Inferior parietal cortex (tissue), 1 donor: Measurements from ENCODE around the gene COG3.
"Not testable (repeated sequence)": the region's sequence is repeated elsewhere in the genome, so short reads cannot be mapped to it uniquely, and the experiment has no call there.

Experiments
- DNase-seq: peaks from one replicate; pipeline ENCODE4 v3.0.0-alpha.2; 2016; ENCODE audit errors: extremely low spot score

Gene COG3, protein sequence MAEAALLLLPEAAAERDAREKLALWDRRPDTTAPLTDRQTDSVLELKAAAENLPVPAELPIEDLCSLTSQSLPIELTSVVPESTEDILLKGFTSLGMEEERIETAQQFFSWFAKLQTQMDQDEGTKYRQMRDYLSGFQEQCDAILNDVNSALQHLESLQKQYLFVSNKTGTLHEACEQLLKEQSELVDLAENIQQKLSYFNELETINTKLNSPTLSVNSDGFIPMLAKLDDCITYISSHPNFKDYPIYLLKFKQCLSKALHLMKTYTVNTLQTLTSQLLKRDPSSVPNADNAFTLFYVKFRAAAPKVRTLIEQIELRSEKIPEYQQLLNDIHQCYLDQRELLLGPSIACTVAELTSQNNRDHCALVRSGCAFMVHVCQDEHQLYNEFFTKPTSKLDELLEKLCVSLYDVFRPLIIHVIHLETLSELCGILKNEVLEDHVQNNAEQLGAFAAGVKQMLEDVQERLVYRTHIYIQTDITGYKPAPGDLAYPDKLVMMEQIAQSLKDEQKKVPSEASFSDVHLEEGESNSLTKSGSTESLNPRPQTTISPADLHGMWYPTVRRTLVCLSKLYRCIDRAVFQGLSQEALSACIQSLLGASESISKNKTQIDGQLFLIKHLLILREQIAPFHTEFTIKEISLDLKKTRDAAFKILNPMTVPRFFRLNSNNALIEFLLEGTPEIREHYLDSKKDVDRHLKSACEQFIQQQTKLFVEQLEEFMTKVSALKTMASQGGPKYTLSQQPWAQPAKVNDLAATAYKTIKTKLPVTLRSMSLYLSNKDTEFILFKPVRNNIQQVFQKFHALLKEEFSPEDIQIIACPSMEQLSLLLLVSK

DNA sequence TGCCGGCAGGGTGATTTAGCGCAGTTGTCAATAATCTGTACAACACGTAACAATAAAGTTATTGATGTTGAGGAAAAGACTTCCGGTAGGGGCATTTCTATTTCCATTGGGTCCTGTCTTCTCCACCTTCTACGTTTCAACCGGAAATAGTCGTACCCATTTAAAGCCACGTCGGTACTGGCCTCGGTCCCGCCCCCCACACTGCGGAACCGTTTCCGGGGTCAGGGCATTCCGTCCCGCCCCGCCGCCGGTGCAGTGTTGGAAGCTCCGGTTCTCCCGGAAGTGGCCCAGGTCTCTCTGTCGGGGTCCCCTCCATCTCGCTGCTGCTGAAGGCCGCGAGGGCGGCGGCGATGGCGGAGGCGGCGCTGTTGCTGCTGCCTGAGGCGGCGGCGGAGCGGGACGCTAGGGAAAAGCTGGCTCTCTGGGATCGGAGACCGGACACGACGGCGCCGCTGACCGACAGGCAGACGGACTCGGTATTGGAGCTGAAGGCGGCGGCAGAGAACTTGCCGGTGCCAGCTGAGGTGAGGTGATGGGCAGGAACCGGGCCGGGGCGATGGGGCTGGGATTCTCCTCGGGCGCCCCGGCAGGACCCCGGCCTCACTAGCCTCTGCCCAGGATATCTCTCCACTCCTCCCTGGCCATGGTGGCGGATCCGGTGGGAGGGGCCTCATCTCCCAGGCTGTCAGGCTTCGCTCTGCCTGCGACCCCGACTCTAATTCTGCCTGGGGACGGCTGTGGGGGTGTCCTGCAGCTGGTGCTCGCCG, at the start of gene COG3:
Gene COG3, plus strand, starts transcription at position 253 of the 767 bp plus-strand sequence. Its CDS starts 98 bp downstream, at position 351.
- DNase-seq, result peak; percentile 98

DNA sequence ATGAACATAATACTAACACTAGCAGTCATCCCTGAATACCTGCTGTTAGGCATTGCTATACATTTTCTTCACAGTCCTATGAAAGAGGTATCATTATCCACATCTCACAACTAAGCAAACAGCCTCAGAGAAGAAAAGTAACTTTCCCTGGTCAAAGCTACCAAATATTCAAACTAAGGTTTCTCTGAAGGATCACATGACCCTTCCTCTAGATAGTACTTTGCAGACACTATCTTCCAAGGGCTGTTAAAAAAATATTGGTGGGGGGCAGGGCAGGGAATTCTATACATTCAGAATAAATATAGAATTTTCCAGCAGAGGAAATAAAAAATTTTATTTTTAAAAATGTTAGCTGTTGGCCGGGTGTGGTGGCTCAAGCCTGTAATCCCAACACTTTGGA, 49.6 kb upstream of the COG3 start:
- no peak for DNase-seq

DNA sequence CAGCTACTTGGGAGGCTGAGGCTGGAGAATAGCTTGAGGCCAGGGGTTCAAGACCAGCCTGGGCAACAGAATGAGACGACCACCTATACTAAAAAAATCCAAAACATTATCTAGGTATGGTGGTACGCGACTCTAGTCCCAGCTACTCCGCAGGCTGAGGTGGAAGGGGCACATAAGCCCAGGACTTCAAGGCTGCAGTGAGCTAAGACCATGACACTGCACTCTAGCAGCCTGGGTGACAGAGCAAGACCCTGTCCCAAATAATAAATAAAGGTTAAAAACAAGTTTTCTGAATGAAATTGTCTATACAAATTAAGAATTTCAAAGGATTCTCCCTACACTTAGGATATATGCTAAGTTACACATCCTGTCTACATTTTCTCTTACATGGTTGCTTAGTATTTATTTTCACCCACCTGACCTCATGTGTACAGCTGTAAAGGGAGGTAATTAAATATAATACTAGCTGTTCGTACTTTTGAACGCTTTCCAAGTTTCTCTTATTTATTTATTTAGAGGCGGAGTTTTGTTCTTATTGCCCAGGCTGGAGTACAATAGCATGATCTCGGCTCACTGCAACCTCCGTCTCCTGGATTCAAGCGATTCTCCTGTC, 48.1 kb upstream of the COG3 start:
- DNase-seq, result no peak

DNA sequence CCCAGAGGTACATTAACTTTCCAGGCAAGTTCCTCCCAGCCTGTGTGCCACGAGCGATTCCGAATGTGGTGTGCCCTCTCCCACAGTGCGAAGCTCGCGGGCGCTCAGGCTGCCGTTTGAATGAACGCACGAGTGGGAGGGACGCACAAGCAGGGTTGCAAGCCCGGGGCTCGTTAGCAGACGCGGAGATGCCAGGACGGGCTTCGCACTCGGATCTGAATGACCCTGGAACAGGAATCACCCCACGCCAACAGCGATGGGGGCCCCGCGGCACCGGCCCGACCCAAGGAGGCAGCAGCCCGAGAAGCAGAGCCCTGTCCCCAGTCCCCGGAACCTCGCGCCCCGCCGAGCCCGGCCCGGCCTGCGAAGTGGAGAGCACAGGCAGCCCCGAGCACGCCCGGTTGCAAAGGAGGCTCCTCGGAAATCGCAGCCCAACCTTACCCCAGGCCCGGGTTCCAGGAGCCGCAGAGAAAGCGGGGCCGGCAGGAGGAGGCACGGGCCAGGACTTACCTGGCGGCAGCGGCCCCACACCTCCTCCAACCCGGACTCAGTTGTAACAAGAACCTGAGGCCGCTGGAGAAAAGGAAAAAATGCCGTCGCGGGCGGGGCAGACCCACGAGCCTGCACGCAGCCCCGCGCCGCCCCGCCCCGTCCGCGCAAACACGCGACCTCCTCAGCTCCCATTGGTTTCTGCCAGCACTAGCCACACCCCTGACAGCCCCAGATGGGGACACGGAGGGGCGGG, 46.8 kb upstream of the COG3 start, which contains the start of gene SLC25A30:
Gene SLC25A30, minus strand, starts transcription at position 584 of the 745 bp plus-strand sequence. CDS start 6,948 bp downstream, outside the sequence.
- DNase-seq, result peak; percentile 67

DNA sequence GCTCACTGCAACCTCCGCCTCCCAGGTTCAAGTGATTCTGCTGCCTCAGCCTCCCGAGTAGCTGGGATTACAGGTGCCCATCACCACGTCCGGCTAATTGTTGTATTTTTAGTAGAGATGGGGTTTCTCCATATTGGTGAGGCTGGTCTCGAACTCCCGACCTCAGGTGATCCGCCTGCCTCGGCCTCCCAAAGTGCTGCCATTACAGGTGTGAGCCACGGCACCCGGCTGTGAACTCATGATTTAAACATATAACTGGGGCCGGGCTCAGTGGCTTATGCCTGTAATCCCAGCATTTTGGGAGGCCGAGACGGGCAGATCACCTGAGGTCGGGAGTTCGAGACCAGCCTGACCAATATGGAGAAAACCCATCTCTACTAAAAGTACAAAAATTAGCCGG, 45.4 kb upstream of the COG3 start:
- DNase-seq, result not testable (repeated sequence)

DNA sequence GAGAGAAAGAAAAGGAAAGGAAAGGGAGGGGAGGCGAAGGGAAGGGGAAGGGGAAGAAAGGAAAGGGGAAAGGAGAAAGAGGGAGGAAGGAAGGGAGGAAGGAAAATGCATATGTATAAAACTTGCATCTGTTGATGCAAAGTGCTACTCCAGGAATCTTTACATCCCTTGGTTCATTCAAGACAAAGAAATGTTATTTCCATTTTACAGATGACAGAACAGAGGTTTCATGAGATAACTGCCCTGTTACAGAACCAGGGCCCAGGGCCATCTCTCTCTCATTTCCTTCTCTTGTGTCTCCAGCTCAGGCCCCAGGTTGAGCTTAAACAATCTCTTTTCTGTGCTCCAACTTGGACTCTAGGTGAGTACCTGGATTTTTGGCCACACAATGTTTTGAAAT, 44.8 kb upstream of the COG3 start:
- DNase-seq, result no peak

DNA sequence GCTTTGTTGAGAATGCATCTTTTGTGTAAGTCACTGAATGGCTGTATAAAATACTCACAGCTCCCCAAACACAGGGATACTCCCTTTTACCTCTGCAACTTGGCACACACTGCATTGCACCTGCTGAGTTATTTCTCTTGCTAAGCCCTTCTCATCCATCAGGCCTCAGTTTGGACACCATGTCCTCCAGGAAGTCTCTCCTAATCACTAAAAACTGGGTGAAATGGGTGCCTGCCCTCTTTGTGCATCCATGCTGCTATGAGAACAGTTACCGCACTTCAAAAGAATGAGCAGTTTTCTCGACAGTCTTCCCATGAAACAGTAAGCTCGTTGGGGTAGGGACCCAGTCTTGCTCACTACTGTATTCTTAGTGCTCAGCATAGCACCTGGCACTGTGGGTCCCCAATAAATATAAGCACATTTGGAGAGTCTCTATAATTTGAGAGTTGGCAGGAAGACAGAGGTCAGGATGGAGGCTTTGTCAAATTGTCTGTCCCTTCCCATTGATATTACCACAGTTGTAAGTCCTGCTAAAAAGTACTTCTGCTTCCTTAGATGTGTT, 41.9 kb upstream of the COG3 start:
- no peak for DNase-seq

DNA sequence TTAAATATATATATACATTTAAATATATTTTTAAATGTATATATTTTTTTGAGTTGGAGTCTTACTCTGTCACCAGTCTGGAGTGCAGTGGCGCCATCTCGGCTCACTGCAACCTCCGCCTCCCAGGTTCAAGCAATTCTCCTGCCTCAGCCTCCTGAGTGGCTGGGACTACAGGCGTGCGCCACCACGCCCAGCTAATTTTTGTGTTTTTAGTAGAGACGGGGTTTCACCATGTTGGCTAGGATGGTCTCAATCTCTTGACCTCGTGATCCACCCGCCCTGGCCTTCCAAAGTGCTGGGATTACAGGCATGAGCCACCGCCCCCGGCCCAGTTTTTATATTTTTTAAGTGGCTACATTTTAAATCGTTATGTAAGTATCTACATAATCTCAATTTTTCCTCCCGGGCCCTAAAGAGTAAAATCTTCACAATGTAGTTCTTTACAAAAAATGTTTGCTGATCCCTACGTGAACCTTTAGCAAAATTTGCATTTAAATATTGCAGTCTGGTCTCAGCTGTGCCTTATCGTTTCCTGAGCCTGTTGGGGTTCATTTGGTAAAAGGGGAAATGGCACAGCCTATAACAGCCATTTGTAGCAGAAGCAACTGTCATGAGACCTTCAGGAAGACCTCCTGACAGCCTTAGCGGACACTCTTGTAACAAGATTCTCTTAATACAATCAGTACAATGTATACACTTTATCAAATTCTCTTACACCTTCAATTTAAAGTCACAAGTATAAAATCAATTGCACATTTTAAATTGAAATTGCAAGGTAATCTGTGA, 38.5 kb upstream of the COG3 start:
- DNase-seq, result not testable (repeated sequence)

DNA sequence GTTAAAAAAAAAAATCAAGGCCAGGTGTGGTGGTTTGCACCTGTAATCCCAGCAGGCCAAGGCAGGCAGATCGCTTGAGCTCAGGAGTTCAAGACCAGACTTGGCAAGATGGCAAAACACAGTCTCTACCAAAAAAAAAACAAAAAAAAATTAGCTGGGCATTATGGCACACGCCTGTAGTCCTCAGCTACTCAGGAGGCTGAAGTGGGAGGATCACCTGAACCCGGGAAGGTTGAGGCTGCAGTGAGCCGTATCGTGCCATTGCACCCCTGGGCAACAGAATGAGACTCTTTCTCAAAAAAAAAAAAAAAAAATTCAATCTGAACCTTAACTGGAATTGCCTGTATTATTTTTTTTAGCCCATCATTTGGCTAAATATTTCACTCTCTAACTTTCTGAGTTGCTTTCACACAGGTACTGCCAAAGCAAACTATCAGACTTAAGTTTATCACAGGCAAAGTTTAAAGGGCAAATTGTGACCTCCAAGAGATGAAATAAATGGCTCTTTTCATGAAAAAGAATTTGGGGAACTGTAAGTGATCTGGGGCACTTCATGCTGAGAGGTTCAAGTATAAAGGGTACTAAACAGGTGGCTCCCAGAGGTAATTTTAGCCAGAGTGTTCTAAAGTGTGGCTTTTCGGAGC, 31.9 kb upstream of the COG3 start:
- DNase-seq, result no peak

DNA sequence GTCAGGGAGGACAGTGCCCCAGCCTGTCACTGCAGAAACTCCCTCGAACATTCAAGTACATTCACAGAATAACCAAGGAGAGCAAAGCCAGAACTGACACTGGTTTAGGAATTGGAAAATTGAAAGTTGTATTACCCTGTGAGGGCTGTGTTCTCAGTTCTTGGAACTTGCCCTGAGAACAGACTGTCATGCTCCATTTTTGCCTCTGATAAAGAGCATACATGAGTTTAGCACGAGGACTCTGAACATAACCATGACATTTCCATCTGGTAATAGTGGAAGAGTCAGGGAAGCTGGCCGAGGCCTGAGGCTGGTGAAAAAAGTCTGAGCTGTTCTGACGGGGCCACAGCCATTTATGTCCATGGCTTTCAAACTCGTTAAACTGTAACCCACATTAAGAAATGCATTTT, 31.4 kb upstream of the COG3 start:
- DNase-seq, result no peak

DNA sequence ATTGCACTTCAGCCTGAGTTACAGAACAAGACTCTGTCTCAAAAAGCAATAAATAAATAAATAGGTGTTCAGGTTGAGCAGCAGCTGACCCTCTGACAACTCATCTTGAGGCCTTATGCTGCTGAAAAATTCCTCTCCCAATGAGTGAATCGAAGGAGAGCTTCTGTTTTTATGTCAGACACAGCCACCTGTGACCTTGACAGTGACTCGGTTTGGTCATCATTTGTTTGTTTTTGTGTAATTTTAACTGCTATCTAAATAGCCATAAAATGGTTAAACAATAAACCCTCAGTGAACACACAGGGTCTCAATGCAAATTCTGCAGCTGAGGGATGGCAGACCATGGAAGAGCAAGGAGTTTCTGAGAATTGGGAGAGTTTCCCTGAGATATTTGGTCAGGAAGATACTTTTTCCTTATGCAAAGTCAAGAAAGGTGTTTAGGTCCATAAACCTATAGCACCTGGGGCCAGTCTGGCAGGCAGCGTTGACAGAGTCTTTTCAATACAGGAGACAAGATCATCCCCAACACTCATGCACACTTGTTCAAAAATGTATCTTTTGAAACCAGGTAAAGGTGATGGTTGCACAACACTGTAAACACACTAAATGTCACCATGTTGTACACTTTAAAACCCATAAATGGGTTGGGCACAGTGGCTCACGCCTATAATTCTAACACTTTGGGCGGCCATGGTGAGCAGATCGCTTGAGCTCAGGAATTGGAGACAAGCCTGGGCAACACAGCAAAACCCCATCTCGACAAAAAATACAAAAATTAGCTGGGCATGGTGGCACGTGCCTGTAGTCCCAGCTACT, 30.0 kb upstream of the COG3 start:
- DNase-seq, result no peak

DNA sequence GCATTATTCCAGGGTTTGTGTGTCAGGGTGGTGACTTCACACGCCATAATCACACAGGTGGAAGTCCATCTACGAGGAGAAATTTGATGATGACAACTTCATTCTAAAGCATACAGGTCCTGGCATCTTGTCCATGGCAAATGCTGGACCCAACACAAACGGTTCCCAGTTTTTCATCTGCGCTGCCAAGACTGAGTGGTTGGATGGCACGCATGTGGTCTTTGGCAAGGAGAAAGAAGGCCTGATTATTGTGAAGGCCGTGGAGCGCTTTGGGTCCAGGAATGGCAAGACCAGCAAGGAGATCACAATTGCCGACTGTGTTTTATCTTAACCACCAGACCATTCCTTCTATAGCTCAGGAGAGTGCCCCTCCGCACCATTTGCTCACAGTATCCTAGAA, 28.4 kb upstream of the COG3 start:
- no peak for DNase-seq

DNA sequence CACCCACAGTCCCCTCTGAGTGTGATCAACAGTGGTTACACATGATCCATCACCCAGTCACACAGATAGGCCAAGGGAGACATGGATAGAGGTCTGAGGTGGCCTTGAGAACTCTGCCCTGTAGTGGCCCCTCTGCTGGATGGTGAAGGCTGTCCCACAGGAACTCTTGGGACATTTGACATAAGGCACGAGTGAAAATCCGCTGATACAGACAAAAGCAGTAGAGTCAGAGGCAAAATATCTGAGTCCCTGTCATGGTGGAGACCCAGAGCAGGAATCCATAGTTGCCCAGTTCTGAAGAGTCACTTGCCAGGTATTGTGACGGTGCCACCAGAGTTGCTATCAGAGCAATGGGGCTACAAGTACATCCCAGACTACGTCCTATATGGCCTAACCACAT, 27.8 kb upstream of the COG3 start:
- no peak for DNase-seq

DNA sequence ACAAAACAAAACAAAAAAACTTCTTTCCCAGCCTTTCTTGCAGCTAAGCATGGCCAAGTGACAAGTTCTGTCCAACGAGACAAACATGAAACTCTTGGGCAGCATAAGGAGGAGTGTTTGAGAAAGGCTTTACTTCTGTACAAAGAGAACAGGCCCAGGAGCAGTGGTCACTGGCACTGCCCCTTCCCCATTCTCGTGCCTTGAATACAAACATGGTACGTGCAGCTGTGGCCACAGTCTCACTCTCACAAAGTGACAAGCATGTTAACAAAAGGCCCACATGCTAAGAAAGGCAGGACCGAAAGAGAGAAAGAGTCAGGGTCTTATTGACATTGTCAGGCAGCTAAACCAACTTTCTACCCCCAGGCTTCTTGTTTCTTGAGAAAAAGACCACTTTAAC, 26.8 kb upstream of the COG3 start:
- DNase-seq, result no peak

DNA sequence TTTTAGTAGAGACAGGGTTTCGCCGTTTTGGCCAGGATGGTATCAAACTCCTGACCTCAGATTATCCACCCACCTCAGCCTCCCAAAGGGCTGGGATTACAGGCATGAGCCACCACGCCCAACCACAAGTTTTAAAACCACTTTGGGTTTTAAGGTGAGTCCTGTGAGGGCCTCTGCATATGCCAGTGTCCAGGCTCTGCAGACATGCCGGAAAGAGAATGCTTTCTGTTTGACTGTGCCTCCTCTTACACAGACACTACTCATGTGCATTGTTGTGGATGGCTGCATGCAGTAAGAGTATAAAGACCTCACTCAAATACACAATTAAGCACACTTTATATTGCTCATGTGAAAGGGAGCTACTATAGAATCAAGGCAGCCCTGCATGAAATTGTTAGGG, 25.7 kb upstream of the COG3 start:
- no peak for DNase-seq

DNA sequence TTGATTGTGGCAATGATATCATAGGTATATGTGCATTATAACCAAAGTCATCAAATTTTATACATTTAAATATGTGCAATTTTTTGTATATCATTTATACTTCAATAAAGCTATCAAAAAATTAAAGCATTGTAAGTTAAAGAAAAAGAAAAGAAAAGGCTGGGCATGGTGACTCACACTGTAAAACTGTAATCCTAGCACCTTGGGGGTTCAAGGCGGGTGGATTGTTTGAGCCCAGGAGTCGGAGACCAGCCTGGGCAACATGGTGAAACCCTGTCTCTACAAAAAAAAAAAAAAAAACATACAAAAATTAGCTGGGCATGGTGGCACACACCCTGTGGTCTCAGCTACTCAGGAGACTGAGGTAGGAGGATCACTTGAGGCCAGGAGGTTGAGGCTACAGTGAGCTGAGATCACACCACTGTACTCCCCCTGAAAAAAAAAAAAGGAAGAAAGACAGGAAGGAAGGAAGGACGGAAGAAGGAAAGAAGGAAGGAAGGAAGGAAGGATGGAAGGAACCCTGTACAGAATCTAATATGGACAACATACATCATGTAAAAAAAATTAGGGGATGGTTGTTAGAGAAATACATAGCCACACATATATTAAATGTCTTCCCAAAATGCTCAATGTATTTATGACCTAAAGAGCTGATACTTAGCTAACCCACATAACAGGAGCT, 24.8 kb upstream of the COG3 start:
- DNase-seq, result no peak

DNA sequence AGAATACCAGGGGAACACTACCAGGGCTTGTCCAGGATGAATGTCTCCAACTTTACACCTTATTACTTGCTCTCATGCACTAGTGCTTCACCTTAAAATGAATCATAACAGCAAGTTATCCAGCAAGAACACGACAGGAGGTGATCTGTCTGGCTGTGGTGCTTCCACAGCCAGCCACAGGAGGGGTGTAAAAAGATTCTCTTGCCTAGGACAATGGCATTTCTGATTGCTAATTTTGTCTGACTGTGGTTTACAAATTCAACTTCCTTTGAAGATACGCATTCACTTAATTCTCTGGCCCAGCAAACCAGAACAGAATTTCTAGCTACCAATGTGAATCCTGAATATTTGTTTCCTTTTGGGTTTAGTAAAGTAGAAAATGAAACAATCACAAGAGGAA, 23.1 kb upstream of the COG3 start:
- no peak for DNase-seq

DNA sequence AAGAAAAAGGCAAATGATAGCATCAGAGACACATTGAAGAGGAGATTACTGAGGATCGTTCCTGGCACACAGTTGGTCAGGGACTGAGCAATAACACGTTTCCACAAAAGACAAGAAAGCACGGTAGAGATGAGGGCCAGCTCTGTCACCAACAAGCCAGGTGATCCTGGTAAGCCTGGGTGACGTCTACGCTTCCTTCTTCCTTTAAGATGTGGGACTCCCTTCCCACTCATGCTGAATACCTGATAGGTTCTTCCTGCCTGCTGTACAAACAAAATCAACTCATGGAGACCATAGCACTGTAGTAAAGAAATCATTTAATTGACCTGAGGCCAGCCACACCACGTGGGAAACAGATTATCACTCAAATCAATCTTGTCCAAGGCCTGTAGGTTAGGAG, 19.7 kb upstream of the COG3 start:
- DNase-seq, result no peak
